A673 (cell line): Measurements from ENCODE around the gene C1R.

Experiments used
- EZH2 ChIP-seq: fragments of 200-600 bp; sonication (generic); IDR thresholded peaks from 2 replicates; pipeline ENCODE4 v1.6.1; 2017; ENCODE audit warnings: borderline replicate concordance, low read depth, mild to moderate bottlenecking, mixed read lengths, antibody characterized with exemption, low read length; ENCODE audit not compliant: poor library complexity, severe bottlenecking
- TF ChIP-seq, protein P1 (sequence below): fragments of 300-800, 200-600 bp; sonication (generic); conservative IDR thresholded peaks from 2 replicates; pipeline ENCODE4 v1.5.1; 2017; ENCODE audit warnings: low read depth, mild to moderate bottlenecking, antibody characterized with exemption, low read length, moderate library complexity, mixed read lengths

DNA sequence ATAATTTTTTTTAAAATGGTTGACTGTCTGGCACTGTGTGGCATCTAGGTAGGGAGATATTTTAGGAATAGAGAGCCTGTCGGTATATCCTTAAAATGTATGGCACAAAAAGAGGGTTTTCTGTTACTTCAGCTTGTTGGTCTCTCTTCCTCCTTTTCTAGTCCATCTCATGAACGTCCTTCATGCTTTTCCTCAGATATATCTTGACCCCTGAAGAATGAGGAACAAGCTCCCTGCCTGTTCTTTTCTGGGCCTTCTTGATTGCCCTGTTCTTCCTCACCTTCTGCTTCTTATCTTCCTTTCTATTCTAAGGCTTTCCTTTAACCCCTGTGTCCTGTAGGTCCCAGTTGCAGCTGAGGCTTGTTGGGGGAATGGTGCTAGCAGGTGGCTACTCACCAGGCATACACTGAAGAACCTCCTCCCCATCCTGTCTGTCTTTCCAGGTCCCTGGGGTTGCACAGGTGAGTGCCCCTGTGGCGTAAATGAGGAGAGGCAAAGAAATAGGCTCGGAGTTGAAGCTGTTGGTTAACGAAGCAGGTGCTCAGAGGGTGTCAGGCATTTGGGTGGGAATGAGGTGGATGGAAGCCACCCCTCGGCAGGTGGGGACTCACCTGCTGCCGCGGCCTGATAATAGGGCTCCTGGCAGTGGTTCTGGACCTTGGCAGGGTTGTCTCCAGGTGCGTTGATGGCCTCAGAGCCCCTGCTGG lies 7.2 kb upstream of the C1R start:
- TF ChIP-seq, protein P1, sequence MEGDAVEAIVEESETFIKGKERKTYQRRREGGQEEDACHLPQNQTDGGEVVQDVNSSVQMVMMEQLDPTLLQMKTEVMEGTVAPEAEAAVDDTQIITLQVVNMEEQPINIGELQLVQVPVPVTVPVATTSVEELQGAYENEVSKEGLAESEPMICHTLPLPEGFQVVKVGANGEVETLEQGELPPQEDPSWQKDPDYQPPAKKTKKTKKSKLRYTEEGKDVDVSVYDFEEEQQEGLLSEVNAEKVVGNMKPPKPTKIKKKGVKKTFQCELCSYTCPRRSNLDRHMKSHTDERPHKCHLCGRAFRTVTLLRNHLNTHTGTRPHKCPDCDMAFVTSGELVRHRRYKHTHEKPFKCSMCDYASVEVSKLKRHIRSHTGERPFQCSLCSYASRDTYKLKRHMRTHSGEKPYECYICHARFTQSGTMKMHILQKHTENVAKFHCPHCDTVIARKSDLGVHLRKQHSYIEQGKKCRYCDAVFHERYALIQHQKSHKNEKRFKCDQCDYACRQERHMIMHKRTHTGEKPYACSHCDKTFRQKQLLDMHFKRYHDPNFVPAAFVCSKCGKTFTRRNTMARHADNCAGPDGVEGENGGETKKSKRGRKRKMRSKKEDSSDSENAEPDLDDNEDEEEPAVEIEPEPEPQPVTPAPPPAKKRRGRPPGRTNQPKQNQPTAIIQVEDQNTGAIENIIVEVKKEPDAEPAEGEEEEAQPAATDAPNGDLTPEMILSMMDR: no peak
- TF ChIP-seq EZH2: no peak
